Measurements from ENCODE around the gene RAPGEF6.

The RAPGEF6 gene

GRCh38 chr5:131419877-131420276 lies 215.2 kb downstream of the RAPGEF6 start:
- H3K4me3 ChIP-seq (replicated peaks; ENCODE audit: insufficient read depth, low read length), result no peak overlapping the region
- no peak overlapping the region for H3K27ac ChIP-seq (replicated peaks)
- TF ChIP-seq POLR2AphosphoS5 (IDR thresholded peaks at IDR 0.05; ENCODE audit: low read depth), result no peak
- no peak for TF ChIP-seq GABPA (IDR thresholded peaks at IDR 0.05; ENCODE audit: low read depth)
- no peak for TF ChIP-seq CTCF (IDR thresholded peaks at IDR 0.05; ENCODE audit: insufficient read depth, low read length)
- TF ChIP-seq REST (IDR thresholded peaks at IDR 0.05; ENCODE audit: insufficient replicate concordance, low read depth), result no peak
- no peak for TF ChIP-seq SPI1 (IDR thresholded peaks at IDR 0.05; ENCODE audit: borderline replicate concordance, low read depth)
- no peaks in the 10 kb centered on the region for H3K27me3 ChIP-seq (ENCODE audit: insufficient read depth, poor library complexity, severe bottlenecking)
- no peak for DNase-seq (ENCODE audit: low read depth in 1 of 2, low spot score in 1 of 2)

GRCh38 chr5:131418846-131419245 lies 216.2 kb downstream of the RAPGEF6 start:
- Histone ChIP-seq H3K4me3 (replicated peaks; ENCODE audit: insufficient read depth, low read length) (no peak overlapping the region), H3K27me3 (ENCODE audit: insufficient read depth, poor library complexity, severe bottlenecking) (no peaks in the 10 kb centered on the region), H3K27ac (replicated peaks) (no peak overlapping the region)
- TF ChIP-seq SPI1 (IDR thresholded peaks at IDR 0.05; ENCODE audit: borderline replicate concordance, low read depth), result no peak
- no peak for TF ChIP-seq CTCF (IDR thresholded peaks at IDR 0.05; ENCODE audit: insufficient read depth, low read length)
- no peak for TF ChIP-seq POLR2AphosphoS5 (IDR thresholded peaks at IDR 0.05; ENCODE audit: low read depth)
- no peak for TF ChIP-seq GABPA (IDR thresholded peaks at IDR 0.05; ENCODE audit: low read depth)
- no peak for TF ChIP-seq REST (IDR thresholded peaks at IDR 0.05; ENCODE audit: insufficient replicate concordance, low read depth)
- DNase-seq (ENCODE audit: low read depth in 1 of 2, low spot score in 1 of 2), result no peak

GRCh38 chr5:131417240-131417869 lies 217.7 kb downstream of the RAPGEF6 start:
- no peaks in the 10 kb centered on the region for H3K27me3 ChIP-seq (ENCODE audit: insufficient read depth, poor library complexity, severe bottlenecking)
- no peak overlapping the region for H3K4me3 ChIP-seq (replicated peaks; ENCODE audit: insufficient read depth, low read length)
- peak; percentile 12 to 50 for DNase-seq (ENCODE audit: low read depth in 1 of 2, low spot score in 1 of 2)
- no peak overlapping the region for H3K27ac ChIP-seq (replicated peaks)
- no peak for TF ChIP-seq GABPA (IDR thresholded peaks at IDR 0.05; ENCODE audit: low read depth)
- peak; percentile 13 for TF ChIP-seq CTCF (IDR thresholded peaks at IDR 0.05; ENCODE audit: insufficient read depth, low read length)

GRCh38 chr5:131416729-131417128 lies 218.3 kb downstream of the RAPGEF6 start:
- H3K27ac ChIP-seq (replicated peaks), result no peak overlapping the region
- DNase-seq (ENCODE audit: low read depth in 1 of 2, low spot score in 1 of 2), result no peak
- no peak overlapping the region for H3K4me3 ChIP-seq (replicated peaks; ENCODE audit: insufficient read depth, low read length)
- no peak for TF ChIP-seq GABPA (IDR thresholded peaks at IDR 0.05; ENCODE audit: low read depth)
- TF ChIP-seq CTCF (IDR thresholded peaks at IDR 0.05; ENCODE audit: insufficient read depth, low read length), result no peak
- TF ChIP-seq SPI1 (IDR thresholded peaks at IDR 0.05; ENCODE audit: borderline replicate concordance, low read depth), result peak; percentile 22; the same call in 1 of the 2 replicates
- no peak for TF ChIP-seq REST (IDR thresholded peaks at IDR 0.05; ENCODE audit: insufficient replicate concordance, low read depth)
- no peaks in the 10 kb centered on the region for H3K27me3 ChIP-seq (ENCODE audit: insufficient read depth, poor library complexity, severe bottlenecking)
